Measurements from ENCODE around the gene FUT1.

DNA sequence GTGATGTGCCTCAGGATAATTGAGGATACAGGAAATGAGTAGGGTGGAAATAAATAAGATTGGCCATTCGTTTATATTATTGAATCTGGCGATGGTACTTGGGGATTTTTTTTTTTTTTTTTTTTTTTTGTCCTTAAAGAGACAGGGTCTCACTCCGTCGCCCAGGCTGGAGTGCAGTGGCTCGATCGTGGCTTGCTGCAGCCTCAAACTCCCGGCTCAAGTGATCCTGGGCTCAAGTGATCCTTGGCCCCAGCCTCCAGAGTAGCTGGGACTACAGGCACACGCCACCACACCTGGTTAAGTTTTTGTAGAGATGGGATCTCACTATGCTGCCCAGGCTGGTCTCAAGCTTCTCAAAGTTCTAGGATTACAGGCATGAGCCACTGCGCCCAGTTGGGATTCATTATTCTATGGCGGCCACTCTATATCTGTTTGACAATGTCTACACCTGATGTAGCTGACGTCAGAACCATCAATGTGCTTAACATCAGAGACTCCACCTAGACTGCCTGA lies 30.2 kb downstream of the FUT1 start:
- TF ChIP-seq, protein P1, sequence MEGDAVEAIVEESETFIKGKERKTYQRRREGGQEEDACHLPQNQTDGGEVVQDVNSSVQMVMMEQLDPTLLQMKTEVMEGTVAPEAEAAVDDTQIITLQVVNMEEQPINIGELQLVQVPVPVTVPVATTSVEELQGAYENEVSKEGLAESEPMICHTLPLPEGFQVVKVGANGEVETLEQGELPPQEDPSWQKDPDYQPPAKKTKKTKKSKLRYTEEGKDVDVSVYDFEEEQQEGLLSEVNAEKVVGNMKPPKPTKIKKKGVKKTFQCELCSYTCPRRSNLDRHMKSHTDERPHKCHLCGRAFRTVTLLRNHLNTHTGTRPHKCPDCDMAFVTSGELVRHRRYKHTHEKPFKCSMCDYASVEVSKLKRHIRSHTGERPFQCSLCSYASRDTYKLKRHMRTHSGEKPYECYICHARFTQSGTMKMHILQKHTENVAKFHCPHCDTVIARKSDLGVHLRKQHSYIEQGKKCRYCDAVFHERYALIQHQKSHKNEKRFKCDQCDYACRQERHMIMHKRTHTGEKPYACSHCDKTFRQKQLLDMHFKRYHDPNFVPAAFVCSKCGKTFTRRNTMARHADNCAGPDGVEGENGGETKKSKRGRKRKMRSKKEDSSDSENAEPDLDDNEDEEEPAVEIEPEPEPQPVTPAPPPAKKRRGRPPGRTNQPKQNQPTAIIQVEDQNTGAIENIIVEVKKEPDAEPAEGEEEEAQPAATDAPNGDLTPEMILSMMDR (IDR thresholded peaks at IDR 0.05; ENCODE audit: low read length) = no peak
- no peak for TF ChIP-seq EZH2phosphoT487 (IDR thresholded peaks at IDR 0.05; ENCODE audit: low read length)
